H9 (cell line): ENCODE data around the gene VPS54. TPM values are rescaled to one million over a fixed set of nuclear protein-coding genes. Genes with fewer than 3 reads are reported as not detected.

Experiments used
- DNase-seq: peaks from one replicate; pipeline ENCODE4 v3.0.0-alpha.2; 2017
- H2AFZ ChIP-seq: one replicate; pipeline ENCODE4 v1.6.1; 2013; ENCODE audit warnings: mild to moderate bottlenecking, low read length, control low read depth, moderate library complexity
- H2AK5ac ChIP-seq: 2 replicates; pipeline ENCODE4 v1.6.1; 2013; ENCODE audit warnings: low read length, control low read depth, mixed read lengths; ENCODE audit not compliant: insufficient read length
- H2BK120ac ChIP-seq: one replicate; pipeline ENCODE4 v1.6.1; 2013; ENCODE audit warnings: low read depth, mild to moderate bottlenecking, low read length, control low read depth, inconsistent platforms; ENCODE audit not compliant: poor library complexity, severe bottlenecking
- H2BK12ac ChIP-seq: 2 replicates; pipeline ENCODE4 v1.6.1; 2013; ENCODE audit warnings: low read length, control low read depth, mixed read lengths, low read depth; ENCODE audit not compliant: insufficient read length
- H2BK15ac ChIP-seq: 2 replicates; pipeline ENCODE4 v1.6.1; 2013; ENCODE audit warnings: low read depth, low read length, control low read depth
- H2BK20ac ChIP-seq: one replicate; pipeline ENCODE4 v1.6.1; 2013; ENCODE audit warnings: low read depth, mild to moderate bottlenecking, low read length, control low read depth, inconsistent platforms; ENCODE audit not compliant: poor library complexity, severe bottlenecking
- H2BK5ac ChIP-seq: 2 replicates; pipeline ENCODE4 v1.6.1; 2013; ENCODE audit warnings: low read length, control low read depth, mixed read lengths; ENCODE audit not compliant: insufficient read length
- H3K14ac ChIP-seq: 2 replicates; pipeline ENCODE4 v1.6.1; 2013; ENCODE audit warnings: low read length, control low read depth; ENCODE audit not compliant: insufficient read depth
- H3K18ac ChIP-seq: 2 replicates; pipeline ENCODE4 v1.6.1; 2013; ENCODE audit warnings: low read depth, mild to moderate bottlenecking, mixed read lengths, low read length, control low read depth; ENCODE audit not compliant: insufficient read length
- H3K23ac ChIP-seq: 2 replicates; pipeline ENCODE4 v1.6.1; 2013; ENCODE audit warnings: low read length, control low read depth, mixed read lengths, low read depth; ENCODE audit not compliant: insufficient read length
- H3K23me2 ChIP-seq: 2 replicates; pipeline ENCODE4 v1.6.1; 2013; ENCODE audit warnings: low read depth, mild to moderate bottlenecking, mixed read lengths, low read length, control low read depth; ENCODE audit not compliant: insufficient read length, poor library complexity, severe bottlenecking
- H3K27ac ChIP-seq: 2 replicates; pipeline ENCODE4 v1.5.1; 2013; ENCODE audit warnings: low read length, control low read depth, mixed read lengths, low read depth; ENCODE audit not compliant: insufficient read length
- H3K27me3 ChIP-seq: 2 replicates; pipeline ENCODE4 v1.6.1; 2013; ENCODE audit warnings: low read length, control low read depth, inconsistent platforms; ENCODE audit not compliant: insufficient read depth
- H3K4ac ChIP-seq: 2 replicates; pipeline ENCODE4 v1.6.1; 2013; ENCODE audit warnings: low read depth, mild to moderate bottlenecking, control low read depth, inconsistent platforms, low read length, moderate library complexity
- H3K4me1 ChIP-seq: 2 replicates; pipeline ENCODE4 v1.6.1; 2013; ENCODE audit warnings: low read length, control low read depth, inconsistent platforms; ENCODE audit not compliant: insufficient read depth
- H3K4me2 ChIP-seq: 2 replicates; pipeline ENCODE4 v1.6.1; 2013; ENCODE audit warnings: low read length, control low read depth, mixed read lengths; ENCODE audit not compliant: insufficient read length, insufficient read depth
- H3K56ac ChIP-seq: 2 replicates; pipeline ENCODE4 v1.6.1; 2013; ENCODE audit warnings: low read depth, mild to moderate bottlenecking, mixed read lengths, low read length, control low read depth; ENCODE audit not compliant: insufficient read length
- H3K79me1 ChIP-seq: 2 replicates; pipeline ENCODE4 v1.6.1; 2013; ENCODE audit warnings: low read depth, mild to moderate bottlenecking, moderate library complexity, low read length, control low read depth, inconsistent platforms; ENCODE audit not compliant: insufficient read depth, poor library complexity, severe bottlenecking
- H3K79me2 ChIP-seq: 2 replicates; pipeline ENCODE4 v1.6.1; 2013; ENCODE audit warnings: low read length, control low read depth, inconsistent platforms; ENCODE audit not compliant: insufficient read depth
- H3K9ac ChIP-seq: 2 replicates; pipeline ENCODE4 v1.6.1; 2013; ENCODE audit warnings: low read length, control low read depth, mixed read lengths; ENCODE audit not compliant: insufficient read length; ENCODE audit errors: extremely low read depth
- H3K9me3 ChIP-seq: one replicate; pipeline ENCODE4 v1.6.1; 2013; ENCODE audit warnings: low read depth, low read length, inconsistent platforms; ENCODE audit not compliant: control insufficient read depth
- H3T11ph ChIP-seq: one replicate; pipeline ENCODE4 v1.6.1; 2013; ENCODE audit warnings: mild to moderate bottlenecking, low read length, control low read depth, inconsistent platforms
- H4K20me1 ChIP-seq: one replicate; pipeline ENCODE4 v1.6.1; 2013; ENCODE audit not compliant: control insufficient read depth, insufficient read length, insufficient read depth
- H4K5ac ChIP-seq: 2 replicates; pipeline ENCODE4 v1.6.1; 2013; ENCODE audit warnings: low read depth, mild to moderate bottlenecking, mixed read lengths, low read length, control low read depth; ENCODE audit not compliant: insufficient read length
- H4K8ac ChIP-seq: replicated peaks from 2 replicates; pipeline ENCODE4 v1.6.1; 2013; ENCODE audit warnings: low read length, control low read depth, mixed read lengths, low read depth; ENCODE audit not compliant: insufficient read length
- H4K91ac ChIP-seq: 2 replicates; pipeline ENCODE4 v1.6.1; 2013; ENCODE audit warnings: low read depth, mild to moderate bottlenecking, moderate library complexity, mixed read lengths, low read length, control low read depth; ENCODE audit not compliant: insufficient read length
- H3K27ac Mint-ChIP-seq, 3 experiments: 2 replicates in 2 of 3; 3 replicates in 1 of 3; pipeline ENCODE4 v1.8.0; 2020 to 2021; ENCODE audit warnings: mixed read lengths in 3 of 3, mild to moderate bottlenecking in 1 of 3, moderate library complexity in 1 of 3
- H3K27me3 Mint-ChIP-seq: 2 replicates; pipeline ENCODE4 v1.8.0; 2021; ENCODE audit warnings: low read depth, mild to moderate bottlenecking, moderate library complexity, mixed read lengths
- H3K36me3 Mint-ChIP-seq, 3 experiments: 2 replicates in 2 of 3; 3 replicates in 1 of 3; pipeline ENCODE4 v1.8.0; 2020 to 2021; ENCODE audit warnings: low read depth in 3 of 3, mixed read lengths in 3 of 3; ENCODE audit not compliant: insufficient read depth in 1 of 3
- H3K4me1 Mint-ChIP-seq, 2 experiments: 2 replicates each; pipeline ENCODE4 v1.8.0; 2020; ENCODE audit warnings: mixed read lengths in 2 of 2
- H3K4me3 Mint-ChIP-seq, 2 experiments: 2 replicates in 1 of 2; 3 replicates in 1 of 2; pipeline ENCODE4 v1.8.0; 2020 to 2021; ENCODE audit warnings: mild to moderate bottlenecking in 2 of 2, mixed read lengths in 2 of 2, moderate library complexity in 1 of 2
- H3K9me3 Mint-ChIP-seq, 2 experiments: 2 replicates in 1 of 2; 3 replicates in 1 of 2; pipeline ENCODE4 v1.8.0; 2020; ENCODE audit warnings: mild to moderate bottlenecking in 2 of 2, mixed read lengths in 2 of 2, moderate library complexity in 1 of 2
- CTCF ChIP-seq: fragments of 200-600 bp; sonication (generic); conservative IDR thresholded peaks from 3 replicates; pipeline ENCODE4 v1.8.0; 2021; ENCODE audit warnings: antibody characterized with exemption, mild to moderate bottlenecking
- total RNA-seq: library from RNA; stranded (reverse); gene quantifications from 2 replicates; pipeline ENCODE4 v1.2.1, GENCODE V29; 2021

VPS54 gene
- total RNA-seq, 1 experiment from 2014 or later, result 13.4 TPM

DNA sequence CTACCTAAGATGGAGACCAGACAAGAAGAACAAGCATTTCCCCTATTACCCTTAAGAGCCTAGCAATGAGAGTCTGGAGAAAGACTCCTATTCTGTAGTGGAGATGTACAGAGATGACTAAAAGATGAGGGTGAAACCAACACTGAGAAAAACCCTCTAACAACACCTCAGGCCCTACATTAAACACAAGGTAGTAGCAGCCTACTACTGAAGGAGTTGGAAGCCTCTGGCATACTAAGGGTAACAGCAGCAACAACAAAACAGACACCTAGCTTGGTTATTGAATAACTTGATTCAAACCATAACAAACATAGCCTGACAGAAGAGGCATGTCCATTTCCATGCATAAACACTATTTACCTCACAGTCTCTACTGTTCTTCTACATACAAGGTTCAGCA, 117.1 kb downstream of the VPS54 start:
- H3K79me2 ChIP-seq, result no peaks in the 10 kb centered on the region
- no peaks in the 10 kb centered on the region for H3K27me3 ChIP-seq
- no peak overlapping the region for H3K18ac ChIP-seq
- H2BK5ac ChIP-seq, result no peak overlapping the region
- no peak overlapping the region for H3K23ac ChIP-seq
- H3K14ac ChIP-seq, result no peak overlapping the region
- H4K91ac ChIP-seq, result no peak overlapping the region
- no peak overlapping the region for H2BK12ac ChIP-seq
- no peak overlapping the region for H2BK20ac ChIP-seq
- no peak overlapping the region for H2BK120ac ChIP-seq
- no peak overlapping the region for H3K27ac Mint-ChIP-seq
- peaks cover 34 to 59% (median 43%) of the 10 kb centered on the region in 3 experiments for H3K36me3 Mint-ChIP-seq
- H2BK15ac ChIP-seq, result no peak overlapping the region
- no peak for DNase-seq
- no peak overlapping the region for H4K8ac ChIP-seq
- no peak for TF ChIP-seq CTCF
- H3K4me2 ChIP-seq, result no peak overlapping the region
- peaks cover 2 to 4% of the 10 kb centered on the region in 2 experiments; a peak in 2 of 4 replicates for H3K4me1 Mint-ChIP-seq
- no peaks in the 10 kb centered on the region for H3K9me3 ChIP-seq
- no peaks in the 10 kb centered on the region for H3K79me1 ChIP-seq
- H3K56ac ChIP-seq, result no peak overlapping the region
- no peaks in the 10 kb centered on the region for H3K23me2 ChIP-seq
- no peak overlapping the region for H3K4ac ChIP-seq
- no peaks in the 10 kb centered on the region for H3K27me3 Mint-ChIP-seq
- H3K4me3 Mint-ChIP-seq, result no peak overlapping the region
- H3K9me3 Mint-ChIP-seq, result peaks cover 14 to 24% of the 10 kb centered on the region in 2 experiments
- H3K4me1 ChIP-seq, result no peaks in the 10 kb centered on the region
- H4K5ac ChIP-seq, result no peak overlapping the region
- H3T11ph ChIP-seq, result no peak overlapping the region
- H2AFZ ChIP-seq, result no peak overlapping the region
- H2AK5ac ChIP-seq, result no peak overlapping the region
- no peaks in the 10 kb centered on the region for H4K20me1 ChIP-seq
- H3K27ac ChIP-seq, result no peak overlapping the region
- H3K9ac ChIP-seq, result no peak overlapping the region
